ENCODE data around the gene AARSD1. TPM values are rescaled to one million over a fixed set of nuclear protein-coding genes. Genes with fewer than 3 reads are reported as not detected.

Gene AARSD1, protein sequence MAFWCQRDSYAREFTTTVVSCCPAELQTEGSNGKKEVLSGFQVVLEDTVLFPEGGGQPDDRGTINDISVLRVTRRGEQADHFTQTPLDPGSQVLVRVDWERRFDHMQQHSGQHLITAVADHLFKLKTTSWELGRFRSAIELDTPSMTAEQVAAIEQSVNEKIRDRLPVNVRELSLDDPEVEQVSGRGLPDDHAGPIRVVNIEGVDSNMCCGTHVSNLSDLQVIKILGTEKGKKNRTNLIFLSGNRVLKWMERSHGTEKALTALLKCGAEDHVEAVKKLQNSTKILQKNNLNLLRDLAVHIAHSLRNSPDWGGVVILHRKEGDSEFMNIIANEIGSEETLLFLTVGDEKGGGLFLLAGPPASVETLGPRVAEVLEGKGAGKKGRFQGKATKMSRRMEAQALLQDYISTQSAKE
- 14.4 and 18.0 TPM in 2 replicates for total RNA-seq

GRCh38 chr17:42964161-42964932 lies at the start of gene AARSD1:
TSS of gene AARSD1 (minus strand) at chr17:42964454. CDS start at chr17:42964440, 14 bp downstream.

GRCh38 chr17:43006639-43007551 lies 42.6 kb upstream of the AARSD1 start, which contains the start of gene IFI35:
TSS of gene IFI35 (plus strand) at chr17:43006784. CDS start at chr17:43006948, 164 bp downstream.

GRCh38 chr17:42997984-42998938 lies 34.0 kb upstream of the AARSD1 start, which contains the start of gene RPL27:
TSS of gene RPL27 (plus strand) at chr17:42998419. CDS start at chr17:42998751, 332 bp downstream.

DNA sequence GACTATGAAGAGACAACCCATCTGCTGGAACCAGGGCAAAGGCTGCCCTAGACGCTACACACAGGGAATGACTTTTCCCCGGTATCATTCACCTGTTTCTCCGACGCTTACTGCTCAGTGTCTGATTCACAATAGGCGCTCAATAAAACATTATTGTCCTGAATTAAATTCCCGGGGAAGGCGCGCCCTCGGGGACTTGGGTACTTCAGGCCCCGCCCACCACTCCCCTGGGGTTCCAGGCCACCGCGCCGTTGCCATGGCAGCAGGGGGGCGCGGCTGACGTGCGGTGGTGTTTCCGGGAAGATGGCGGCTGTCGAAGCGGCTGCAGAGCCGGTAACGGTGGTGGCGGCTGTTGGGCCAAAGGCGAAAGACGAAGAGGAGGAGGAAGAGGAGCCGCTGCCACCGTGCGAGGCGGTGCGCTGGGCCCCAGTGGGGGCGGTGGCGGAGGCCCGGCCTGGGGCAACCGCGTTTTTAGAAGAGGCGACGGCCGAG lies 16.1 kb upstream of the AARSD1 start, which contains the start of gene RUNDC1:
TSS of gene RUNDC1 (plus strand) at position 292 of the 492 bp plus-strand sequence. CDS start at position 304, 12 bp downstream.

DNA sequence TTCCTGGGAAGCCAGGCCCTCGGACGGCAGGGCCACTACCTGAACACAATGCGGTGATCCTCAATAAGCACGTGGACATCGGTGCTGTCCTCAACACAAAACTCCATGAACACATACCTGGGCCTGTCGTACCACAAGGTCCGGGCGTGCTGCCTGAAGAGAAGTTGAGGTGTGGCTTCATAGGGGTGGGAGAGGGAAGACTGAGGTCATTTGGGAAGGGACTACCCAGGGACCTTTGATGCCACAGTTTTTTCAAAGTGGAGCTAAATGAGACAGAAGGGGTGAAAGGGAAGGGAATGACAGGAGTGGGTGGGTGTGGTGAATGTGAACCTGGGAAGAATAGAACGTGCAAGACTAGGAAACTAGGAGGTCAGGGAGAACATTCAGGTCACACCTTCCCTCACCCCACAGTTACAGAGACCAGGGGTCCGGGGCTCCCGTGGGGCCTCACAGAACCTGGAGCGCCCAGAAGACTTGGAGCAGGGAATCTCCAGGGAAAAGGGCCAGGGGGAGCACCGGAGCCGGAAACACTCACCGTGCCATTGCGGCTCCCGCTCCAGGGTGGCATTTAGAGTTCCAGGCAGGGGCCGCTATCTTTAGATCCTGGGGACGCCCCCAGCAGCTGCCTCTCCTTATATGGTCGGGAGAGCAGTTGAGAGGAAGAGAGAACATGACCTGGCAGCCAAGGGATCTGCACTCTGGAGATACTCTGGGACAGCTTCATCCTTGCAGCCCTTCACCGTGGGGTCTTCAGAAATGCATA lies 15.4 kb upstream of the AARSD1 start, which contains the start of gene PTGES3L:
TSS of gene PTGES3L (minus strand) at position 570 of the 763 bp plus-strand sequence. CDS start at position 543, 27 bp downstream.

Other genes starting within 250 kb of the AARSD1 start
- 9.6 and 18.8 TPM in 2 replicates for gene EZH1, start 219.4 kb downstream of the AARSD1 start, total RNA-seq
- gene RAMP2, start 203.2 kb downstream of the AARSD1 start, total RNA-seq = 4.4 and 30.8 TPM in 2 replicates
- 35.5 and 41.0 TPM in 2 replicates for gene VPS25, start 191.0 kb downstream of the AARSD1 start, total RNA-seq
- gene WNK4, start 183.8 kb downstream of the AARSD1 start, total RNA-seq = 1.3 and 13.0 TPM in 2 replicates
- gene COA3, start 165.8 kb downstream of the AARSD1 start, total RNA-seq = 55.1 and 59.4 TPM in 2 replicates
- gene CNTD1, start 165.6 kb downstream of the AARSD1 start, total RNA-seq = not detected in 2 replicates
- 116 and 169 TPM in 2 replicates for gene BECN1, start 140.2 kb downstream of the AARSD1 start, total RNA-seq
- gene PSME3, start 131.1 kb downstream of the AARSD1 start, total RNA-seq = 55.7 and 87.4 TPM in 2 replicates
- 0.49 and 0.69 TPM in 2 replicates for gene AOC2, start 119.9 kb downstream of the AARSD1 start, total RNA-seq
- 0.31 and 0.32 TPM in 2 replicates for gene AOC3, start 113.3 kb downstream of the AARSD1 start, total RNA-seq
- gene G6PC1, start 63.7 kb downstream of the AARSD1 start, total RNA-seq = not detected in 2 replicates
- gene PTGES3L, start 15.6 kb upstream of the AARSD1 start, total RNA-seq = 0.06 and 0.16 TPM in 2 replicates
- gene RUNDC1, start 16.1 kb upstream of the AARSD1 start, total RNA-seq = 7.3 and 13.3 TPM in 2 replicates
- 736 and 777 TPM in 2 replicates for gene RPL27, start 34.0 kb upstream of the AARSD1 start, total RNA-seq
- 10.4 and 21.9 TPM in 2 replicates for gene IFI35, start 42.3 kb upstream of the AARSD1 start, total RNA-seq
- gene VAT1, start 57.9 kb upstream of the AARSD1 start, total RNA-seq = 230 and 259 TPM in 2 replicates
- 0.16 and 0.19 TPM in 2 replicates for gene RND2, start 60.8 kb upstream of the AARSD1 start, total RNA-seq
- 16.8 and 25.1 TPM in 2 replicates for gene BRCA1, start 160.9 kb upstream of the AARSD1 start, total RNA-seq
- gene NBR1, start 206.8 kb upstream of the AARSD1 start, total RNA-seq = 70.4 and 94.5 TPM in 2 replicates
- 0.81 and 4.0 TPM in 2 replicates for gene TMEM106A, start 247.4 kb upstream of the AARSD1 start, total RNA-seq